ENCODE results near the gene EIF4EBP3.

- TF ChIP-seq POLR2A (IDR thresholded peaks at IDR 0.05) (no peak), CTCF (IDR thresholded peaks at IDR 0.05) (no peak), EP300 (IDR thresholded peaks at IDR 0.05) (no peak)
These were observed 21.1 kb downstream of the EIF4EBP3 start for GRCh38 chr5:140568443-140569063.
